Kidney epithelial cell (primary cell): ENCODE data around the gene MAT2B. TPM values are rescaled to one million over a fixed set of nuclear protein-coding genes. Genes with fewer than 3 reads are reported as not detected.

ENCODE experiments used
- DNase-seq: peaks from one replicate; pipeline ENCODE4 v3.0.0-alpha.2; 2010; ENCODE audit warnings: low read depth
- H3K27me3 ChIP-seq: 2 replicates; pipeline ENCODE4 v1.6.0; 2011; ENCODE audit warnings: low read length; ENCODE audit not compliant: control insufficient read depth, insufficient read depth
- H3K36me3 ChIP-seq: 2 replicates; pipeline ENCODE4 v1.5.1; 2011; ENCODE audit warnings: low read length; ENCODE audit not compliant: control insufficient read depth, insufficient read depth
- H3K4me3 ChIP-seq: 2 replicates; pipeline ENCODE4 v1.5.1; 2011; ENCODE audit warnings: low read depth, mild to moderate bottlenecking, control low read depth, low read length
- CTCF ChIP-seq: IDR thresholded peaks from 2 replicates; pipeline ENCODE4 v1.5.1; 2011; ENCODE audit warnings: mild to moderate bottlenecking, moderate library complexity, low read length, control low read depth, inconsistent platforms; ENCODE audit not compliant: insufficient read depth, poor library complexity, severe bottlenecking
- total RNA-seq: library from RNA; depleted of rRNA; stranded (reverse); fragments of >200 nt; gene quantifications from 2 replicates; pipeline ENCODE4 v1.2.3, GENCODE V29; 2015

MAT2B gene
- total RNA-seq, 1 donor from 2014 or later = 61.1 TPM

GRCh38 chr5:163542771-163543170 is 37.4 kb downstream of the MAT2B start:
- H3K27me3 ChIP-seq = peaks cover 2% of the 10 kb centered on the region

GRCh38 chr5:163544041-163544440 is 38.6 kb downstream of the MAT2B start:
- TF ChIP-seq CTCF = no peak
- DNase-seq = no peak
- no peaks in the 10 kb centered on the region for H3K36me3 ChIP-seq
- peaks cover 2% of the 10 kb centered on the region for H3K27me3 ChIP-seq
- H3K4me3 ChIP-seq = no peak overlapping the region

More at GRCh38 chr5:163542771-163543170, 37.4 kb downstream of the MAT2B start:
- no peak for DNase-seq
- Histone ChIP-seq H3K4me3 (no peak overlapping the region), H3K36me3 (no peaks in the 10 kb centered on the region)
- TF ChIP-seq CTCF = no peak

GRCh38 chr5:163544836-163545235 is 39.4 kb downstream of the MAT2B start:
- DNase-seq = no peak

GRCh38 chr5:163548649-163549048 is 43.2 kb downstream of the MAT2B start:
- peaks cover 2% of the 10 kb centered on the region for H3K27me3 ChIP-seq
- no peak for DNase-seq
- no peak overlapping the region for H3K4me3 ChIP-seq
- no peaks in the 10 kb centered on the region for H3K36me3 ChIP-seq
- TF ChIP-seq CTCF = no peak

More at GRCh38 chr5:163544836-163545235, 39.4 kb downstream of the MAT2B start:
- no peaks in the 10 kb centered on the region for H3K36me3 ChIP-seq
- no peak overlapping the region for H3K4me3 ChIP-seq
- H3K27me3 ChIP-seq = peaks cover 2% of the 10 kb centered on the region
- TF ChIP-seq CTCF = no peak

- H3K4me3 ChIP-seq = no peak overlapping the region
- no peaks in the 10 kb centered on the region for H3K27me3 ChIP-seq
- no peak for TF ChIP-seq CTCF
- DNase-seq = no peak
- H3K36me3 ChIP-seq = no peaks in the 10 kb centered on the region
Observed at GRCh38 chr5:163551156-163551555, 45.7 kb downstream of the MAT2B start.

GRCh38 chr5:163552536-163552935 is 47.1 kb downstream of the MAT2B start:
- H3K27me3 ChIP-seq = no peaks in the 10 kb centered on the region

More at GRCh38 chr5:163552536-163552935, 47.1 kb downstream of the MAT2B start:
- TF ChIP-seq CTCF = no peak
- DNase-seq = no peak
- Histone ChIP-seq H3K4me3 (no peak overlapping the region), H3K36me3 (no peaks in the 10 kb centered on the region)
